HG03520 (cell line): ENCODE measurements around the gene TRIM17.
"Not testable (repeated sequence)": the region's sequence is repeated elsewhere in the genome, so short reads cannot be mapped to it uniquely, and the experiment has no call there.

ENCODE experiments used
- ATAC-seq: cut with Tn5 transposase; IDR thresholded peaks from one replicate; pipeline ENCODE4 v1.9.1; 2021; ENCODE audit warnings: mild to moderate bottlenecking, moderate library complexity; ENCODE audit not compliant: unreplicated experiment

The TRIM17 gene

GRCh38 chr1:228450200-228450599, 33.5 kb upstream of the TRIM17 start:
- no peak for ATAC-seq

- no peak for ATAC-seq
These were observed 31.7 kb upstream of the TRIM17 start for GRCh38 chr1:228448372-228448771.

- ATAC-seq = no peak
These were observed 30.2 kb upstream of the TRIM17 start for GRCh38 chr1:228446852-228447251.

- peak; percentile 60 for ATAC-seq
These were observed 29.4 kb upstream of the TRIM17 start for GRCh38 chr1:228445843-228446650.

GRCh38 chr1:228445490-228445842, 28.8 kb upstream of the TRIM17 start:
- no peak for ATAC-seq

GRCh38 chr1:228443395-228443794, 26.7 kb upstream of the TRIM17 start:
- no peak for ATAC-seq

- no peak for ATAC-seq
These were observed 24.3 kb upstream of the TRIM17 start for GRCh38 chr1:228440761-228441500.

GRCh38 chr1:228438266-228438665, 21.6 kb upstream of the TRIM17 start:
- no peak for ATAC-seq

- ATAC-seq = no peak
These were observed 20.8 kb upstream of the TRIM17 start for GRCh38 chr1:228437424-228437962.

GRCh38 chr1:228434689-228435088, 18.0 kb upstream of the TRIM17 start:
- no peak for ATAC-seq

- ATAC-seq = not testable (repeated sequence)
These were observed 16.8 kb upstream of the TRIM17 start for GRCh38 chr1:228433337-228434053.

- no peak for ATAC-seq
These were observed 13.6 kb upstream of the TRIM17 start for GRCh38 chr1:228430243-228430642.

GRCh38 chr1:228429698-228430097, 13.0 kb upstream of the TRIM17 start:
- ATAC-seq = no peak

- no peak for ATAC-seq
These were observed 12.3 kb upstream of the TRIM17 start for GRCh38 chr1:228429007-228429406.

- no peak for ATAC-seq
These were observed 11.8 kb upstream of the TRIM17 start for GRCh38 chr1:228428412-228428811.

- ATAC-seq = no peak
These were observed 10.0 kb upstream of the TRIM17 start for GRCh38 chr1:228426518-228427175.

GRCh38 chr1:228424685-228425660, 8.3 kb upstream of the TRIM17 start:
- no peak for ATAC-seq

- no peak for ATAC-seq
These were observed 6.9 kb upstream of the TRIM17 start for GRCh38 chr1:228423404-228424053.
